ENCODE measurements around the gene SHC4. TPM values are rescaled to one million over a fixed set of nuclear protein-coding genes. Genes with fewer than 3 reads are reported as not detected.

The SHC4 gene
- total and polyA plus RNA-seq, 2 of the 8 experiments (the other 6 are each of a cell fraction or from before 2014, with no cell fraction given): 0.15 to 0.30 TPM

DNA sequence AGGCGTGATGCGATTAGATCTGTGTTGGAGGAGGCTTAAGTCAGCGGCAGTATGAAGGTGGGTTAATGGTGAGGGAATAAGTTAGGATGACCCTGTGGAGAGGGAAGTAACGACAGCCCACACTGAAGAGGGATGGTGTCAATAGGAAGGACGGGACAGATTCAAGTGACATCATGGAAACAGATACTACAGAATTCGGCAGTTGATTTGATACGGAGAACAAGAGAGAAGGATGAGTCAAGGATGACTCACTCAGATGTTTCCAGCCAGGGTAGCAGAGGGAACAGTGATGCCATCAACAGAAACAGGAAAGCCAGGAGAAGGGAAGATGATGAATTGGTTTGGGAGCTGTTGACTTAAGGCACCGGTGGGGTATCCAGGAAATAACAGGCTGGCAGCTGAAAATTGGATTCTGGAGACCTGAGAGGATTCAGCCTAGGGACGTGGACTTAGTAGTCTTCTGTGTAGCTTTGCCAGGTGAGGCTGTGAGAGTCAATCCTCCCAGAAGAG lies 38.0 kb downstream of the SHC4 start (continued):
- TF ChIP-seq RXRA (IDR thresholded peaks at IDR 0.05; ENCODE audit: insufficient read depth, low read depth, low read length) (no peak), CEBPB (IDR thresholded peaks at IDR 0.05; ENCODE audit: low read depth, low read length) (no peak)
- TF ChIP-seq, protein P1, sequence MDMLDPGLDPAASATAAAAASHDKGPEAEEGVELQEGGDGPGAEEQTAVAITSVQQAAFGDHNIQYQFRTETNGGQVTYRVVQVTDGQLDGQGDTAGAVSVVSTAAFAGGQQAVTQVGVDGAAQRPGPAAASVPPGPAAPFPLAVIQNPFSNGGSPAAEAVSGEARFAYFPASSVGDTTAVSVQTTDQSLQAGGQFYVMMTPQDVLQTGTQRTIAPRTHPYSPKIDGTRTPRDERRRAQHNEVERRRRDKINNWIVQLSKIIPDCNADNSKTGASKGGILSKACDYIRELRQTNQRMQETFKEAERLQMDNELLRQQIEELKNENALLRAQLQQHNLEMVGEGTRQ (IDR thresholded peaks at IDR 0.05; ENCODE audit: low read length): no peak
- TF ChIP-seq, protein P2, sequence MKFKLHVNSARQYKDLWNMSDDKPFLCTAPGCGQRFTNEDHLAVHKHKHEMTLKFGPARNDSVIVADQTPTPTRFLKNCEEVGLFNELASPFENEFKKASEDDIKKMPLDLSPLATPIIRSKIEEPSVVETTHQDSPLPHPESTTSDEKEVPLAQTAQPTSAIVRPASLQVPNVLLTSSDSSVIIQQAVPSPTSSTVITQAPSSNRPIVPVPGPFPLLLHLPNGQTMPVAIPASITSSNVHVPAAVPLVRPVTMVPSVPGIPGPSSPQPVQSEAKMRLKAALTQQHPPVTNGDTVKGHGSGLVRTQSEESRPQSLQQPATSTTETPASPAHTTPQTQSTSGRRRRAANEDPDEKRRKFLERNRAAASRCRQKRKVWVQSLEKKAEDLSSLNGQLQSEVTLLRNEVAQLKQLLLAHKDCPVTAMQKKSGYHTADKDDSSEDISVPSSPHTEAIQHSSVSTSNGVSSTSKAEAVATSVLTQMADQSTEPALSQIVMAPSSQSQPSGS (IDR thresholded peaks at IDR 0.05; ENCODE audit: low read length): no peak
